A673 (cell line): Measurements from ENCODE around the gene SURF6. TPM values are rescaled to one million over a fixed set of nuclear protein-coding genes. Genes with fewer than 3 reads are reported as not detected.
"Not testable (repeated sequence)": the region's sequence is repeated elsewhere in the genome, so short reads cannot be mapped to it uniquely, and the experiment has no call there.

Source experiments
- BruUV-seq: library from RNA; stranded (reverse); fragments of 400-500 nt; replicated peaks from 2 replicates; lab custom pipeline; 2021; lab: Mats Ljungman, UMichigan
- CTCF ChIA-PET: fragments of 300-600 bp; sonication (Branson Sonifier 250); formaldehyde crosslinking; loops from one replicate; lab custom pipeline; 2022; ENCODE audit warnings: antibody characterized with exemption; lab: Charles Lee
- POLR2A ChIA-PET: fragments of 300-600 bp; sonication (Branson Sonifier 250); formaldehyde crosslinking; loops from one replicate; lab custom pipeline; 2022; ENCODE audit warnings: antibody characterized with exemption; ENCODE audit not compliant: low non-redundant PET; lab: Charles Lee
- DNase-seq: peaks from one replicate; pipeline ENCODE4 v3.0.0-alpha.2; 2015; ENCODE audit warnings: low spot score
- H3K27ac ChIP-seq: fragments of 200-600 bp; sonication (generic); 2 replicates; pipeline ENCODE4 v1.5.1; 2016; ENCODE audit warnings: mixed run types, low read depth, mild to moderate bottlenecking, mixed read lengths, antibody characterized with exemption, low read length; ENCODE audit not compliant: poor library complexity, severe bottlenecking
- H3K27me3 ChIP-seq: fragments of 200-600 bp; sonication (generic); replicated peaks from 2 replicates; pipeline ENCODE4 v1.6.1; 2017; ENCODE audit warnings: mixed run types, low read depth, mild to moderate bottlenecking, mixed read lengths, antibody characterized with exemption, low read length; ENCODE audit not compliant: insufficient read depth, poor library complexity
- H3K36me3 ChIP-seq: fragments of 200-600 bp; sonication (generic); 2 replicates; pipeline ENCODE4 v1.6.1; 2016; ENCODE audit warnings: mixed run types, mild to moderate bottlenecking, mixed read lengths, antibody characterized with exemption, low read length; ENCODE audit not compliant: insufficient read depth, poor library complexity, severe bottlenecking
- H3K4me1 ChIP-seq: fragments of 200-600 bp; sonication (generic); 2 replicates; pipeline ENCODE4 v1.6.1; 2017; ENCODE audit warnings: mixed run types, mild to moderate bottlenecking, mixed read lengths, antibody characterized with exemption, low read length; ENCODE audit not compliant: insufficient read depth, poor library complexity, severe bottlenecking
- H3K4me3 ChIP-seq: fragments of 200-600 bp; sonication (generic); 2 replicates; pipeline ENCODE4 v1.5.1; 2016; ENCODE audit warnings: low read depth, mixed run types, mild to moderate bottlenecking, mixed read lengths, low read length; ENCODE audit not compliant: poor library complexity, severe bottlenecking
- H3K9me3 ChIP-seq: fragments of 200-600 bp; sonication (generic); 2 replicates; pipeline ENCODE4 v1.6.1; 2016; ENCODE audit warnings: mixed run types, low read depth, mild to moderate bottlenecking, mixed read lengths, antibody characterized with exemption, low read length; ENCODE audit not compliant: poor library complexity, severe bottlenecking
- EZH2 ChIP-seq: fragments of 200-600 bp; sonication (generic); IDR thresholded peaks from 2 replicates; pipeline ENCODE4 v1.6.1; 2017; ENCODE audit warnings: borderline replicate concordance, low read depth, mild to moderate bottlenecking, mixed read lengths, antibody characterized with exemption, low read length; ENCODE audit not compliant: poor library complexity, severe bottlenecking
- intact Hi-C: fragments of 100-400 bp; cut with micrococcal nuclease; formaldehyde crosslinking; loops from one replicate; pipeline ENCODE4 v1.10.0; 2022; ENCODE audit not compliant: unreplicated experiment
- total RNA-seq: library from RNA; stranded (reverse); gene quantifications from 2 replicates; pipeline ENCODE4 v1.2.3, GENCODE V29; 2021
- TF ChIP-seq, protein P1 (sequence below): fragments of 300-800, 200-600 bp; sonication (generic); conservative IDR thresholded peaks from 2 replicates; pipeline ENCODE4 v1.5.1; 2017; ENCODE audit warnings: low read depth, mild to moderate bottlenecking, antibody characterized with exemption, low read length, moderate library complexity, mixed read lengths

SURF6 gene
- total RNA-seq, 1 experiment from 2014 or later: 36.6 TPM

DNA sequence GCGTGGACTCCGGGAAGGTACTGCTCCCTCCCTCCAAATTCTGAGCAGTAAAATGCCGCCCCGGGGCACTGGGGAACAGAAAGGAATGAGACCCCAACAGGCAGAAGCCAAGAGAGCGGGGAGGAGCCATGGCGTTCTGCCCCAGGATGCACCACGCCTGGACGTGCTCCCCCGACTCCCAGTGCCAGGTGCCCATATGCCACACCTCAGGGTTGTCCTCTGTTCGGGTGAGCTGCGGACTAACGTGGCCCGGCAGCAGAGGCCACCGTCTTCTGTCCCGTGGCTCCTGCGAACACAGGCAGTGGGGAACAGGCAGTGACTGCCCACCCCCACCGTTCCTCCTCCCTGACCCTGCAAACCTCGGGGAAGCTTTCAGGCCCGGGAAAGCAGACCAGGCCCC is 4.8 kb downstream of the SURF6 start:
- POLR2A ChIA-PET: no interaction called here
- no peak for TF ChIP-seq EZH2
- TF ChIP-seq, protein P1, sequence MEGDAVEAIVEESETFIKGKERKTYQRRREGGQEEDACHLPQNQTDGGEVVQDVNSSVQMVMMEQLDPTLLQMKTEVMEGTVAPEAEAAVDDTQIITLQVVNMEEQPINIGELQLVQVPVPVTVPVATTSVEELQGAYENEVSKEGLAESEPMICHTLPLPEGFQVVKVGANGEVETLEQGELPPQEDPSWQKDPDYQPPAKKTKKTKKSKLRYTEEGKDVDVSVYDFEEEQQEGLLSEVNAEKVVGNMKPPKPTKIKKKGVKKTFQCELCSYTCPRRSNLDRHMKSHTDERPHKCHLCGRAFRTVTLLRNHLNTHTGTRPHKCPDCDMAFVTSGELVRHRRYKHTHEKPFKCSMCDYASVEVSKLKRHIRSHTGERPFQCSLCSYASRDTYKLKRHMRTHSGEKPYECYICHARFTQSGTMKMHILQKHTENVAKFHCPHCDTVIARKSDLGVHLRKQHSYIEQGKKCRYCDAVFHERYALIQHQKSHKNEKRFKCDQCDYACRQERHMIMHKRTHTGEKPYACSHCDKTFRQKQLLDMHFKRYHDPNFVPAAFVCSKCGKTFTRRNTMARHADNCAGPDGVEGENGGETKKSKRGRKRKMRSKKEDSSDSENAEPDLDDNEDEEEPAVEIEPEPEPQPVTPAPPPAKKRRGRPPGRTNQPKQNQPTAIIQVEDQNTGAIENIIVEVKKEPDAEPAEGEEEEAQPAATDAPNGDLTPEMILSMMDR: no peak
- CTCF ChIA-PET: no interaction called here
- Histone ChIP-seq H3K4me1 (peaks cover 11% of the 10 kb centered on the region), H3K27ac (no peak overlapping the region), H3K36me3 (peaks cover 49% of the 10 kb centered on the region), H3K9me3 (no peaks in the 10 kb centered on the region), H3K27me3 (no peaks in the 10 kb centered on the region), H3K4me3 (no peak overlapping the region)
- DNase-seq: no peak
- intact Hi-C loops: no loop called here
- no TSS peak for BruUV-seq

DNA sequence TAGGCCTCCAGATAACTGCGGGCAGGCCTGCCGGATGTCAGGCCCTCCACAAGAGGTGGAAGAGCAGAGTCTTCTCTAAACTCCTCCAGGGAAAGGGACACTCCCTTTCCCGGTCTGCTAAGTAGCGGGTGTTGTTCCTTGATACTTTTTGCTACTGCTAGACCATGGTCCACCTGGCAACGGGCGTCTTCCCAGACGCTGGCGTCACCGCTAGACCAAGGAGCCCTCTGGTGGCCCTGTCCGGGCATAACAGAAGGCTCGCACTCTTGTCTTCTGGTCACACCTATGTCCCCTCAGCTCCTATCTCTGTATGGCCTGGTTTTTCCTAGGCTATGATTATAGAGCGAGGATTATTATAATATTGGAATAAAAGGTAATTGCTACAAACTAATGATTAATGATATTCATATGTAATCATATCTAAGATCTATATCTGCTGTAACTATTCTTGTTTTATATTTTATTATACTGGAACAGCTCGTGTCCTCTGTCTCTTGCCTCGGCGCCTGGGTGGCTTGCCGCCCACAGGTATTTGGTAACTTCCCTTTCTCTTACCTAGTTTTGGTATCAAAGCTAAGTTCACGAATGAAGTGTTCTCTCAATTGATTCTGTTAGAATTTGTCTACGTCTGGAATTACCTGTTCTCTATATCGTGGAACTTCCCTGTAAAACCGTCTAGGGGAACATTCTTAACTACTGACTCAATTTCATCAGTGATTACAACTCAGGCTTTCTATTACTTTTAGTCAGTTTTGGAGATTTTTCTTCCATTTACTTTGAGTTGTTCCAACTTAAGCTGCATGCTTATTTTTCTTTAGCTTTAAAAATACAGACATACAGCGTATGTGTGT is 6.5 kb downstream of the SURF6 start:
- H3K27ac ChIP-seq, H3K4me3 ChIP-seq, CTCF ChIA-PET, DNase-seq, H3K27me3 ChIP-seq, BruUV-seq, POLR2A ChIA-PET, H3K9me3 ChIP-seq, H3K4me1 ChIP-seq: not testable (repeated sequence)
- H3K36me3 ChIP-seq: peaks cover 44% of the 10 kb centered on the region
- TF ChIP-seq, protein P1: peak; percentile 58
- intact Hi-C loops: loop anchor here (2.0 kb wide), 1 partner anchor 143 kb away; no protein-coding TSS in a partner anchor

DNA sequence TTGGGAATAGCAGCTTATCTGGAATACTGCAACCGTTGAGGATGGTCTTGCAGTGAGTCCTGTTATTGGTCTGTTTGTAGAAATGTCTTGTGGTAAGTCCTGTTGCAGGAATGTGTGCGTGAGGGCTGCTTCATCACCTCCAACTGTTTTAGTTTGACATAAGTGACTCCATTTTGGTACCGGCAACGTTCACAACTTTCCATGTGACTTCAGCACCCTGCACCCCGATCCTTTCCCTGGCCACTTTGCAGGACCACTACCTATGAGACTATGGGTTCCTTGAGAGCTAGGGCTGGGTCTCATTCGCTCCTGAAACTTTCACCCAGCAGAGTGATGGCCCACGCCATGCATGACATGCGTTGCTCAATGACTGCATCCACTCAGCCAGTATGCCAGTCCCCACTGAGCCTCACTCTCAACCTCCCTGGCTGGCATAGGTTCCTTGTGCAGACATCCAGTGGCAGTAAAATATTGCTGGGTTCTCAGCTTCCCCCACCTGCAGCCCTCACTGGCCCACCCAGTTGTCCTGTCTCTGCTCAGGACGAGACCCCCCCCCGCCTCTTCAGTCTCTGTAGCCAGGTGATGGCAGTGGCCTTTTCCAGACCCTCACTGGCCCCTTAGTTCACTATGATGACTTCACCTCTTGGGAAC is 8.0 kb downstream of the SURF6 start:
- H3K36me3 ChIP-seq: peaks cover 28% of the 10 kb centered on the region
- DNase-seq: no peak
- H3K4me3 ChIP-seq: no peak overlapping the region
- intact Hi-C loops: loop anchor here (2.0 kb wide), 1 partner anchor 141 kb away; no protein-coding TSS in a partner anchor
- ChIA-PET POLR2A (no interaction called here), CTCF (interaction anchor here (0.5 kb wide), 1 partner anchor 52 kb away, joined by 5 read pairs; no protein-coding TSS in a partner anchor)
- no peaks in the 10 kb centered on the region for H3K27me3 ChIP-seq
- H3K9me3 ChIP-seq: no peaks in the 10 kb centered on the region
- no peaks in the 10 kb centered on the region for H3K4me1 ChIP-seq
- TF ChIP-seq EZH2: no peak
- TF ChIP-seq, protein P1: no peak
- H3K27ac ChIP-seq: no peak overlapping the region
- no TSS peak for BruUV-seq

DNA sequence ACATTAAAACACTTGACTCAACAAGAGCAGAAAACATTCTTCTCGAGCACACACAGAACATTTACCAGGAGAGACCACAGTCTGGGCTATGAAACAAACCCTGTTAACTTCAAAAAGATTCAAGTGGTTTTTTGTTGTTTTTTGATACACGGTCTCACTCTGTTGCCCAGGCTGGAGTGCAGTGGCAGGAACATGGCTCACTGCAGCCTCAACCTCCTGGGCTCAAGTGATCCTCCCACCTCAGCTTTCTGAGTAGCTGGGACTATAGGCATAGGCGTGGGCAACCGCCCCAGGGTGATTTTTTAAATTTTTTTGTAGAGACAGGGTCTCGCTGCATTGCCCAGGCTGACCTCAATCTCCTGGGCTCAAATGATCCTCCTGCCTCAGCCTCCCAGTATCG is 9.0 kb downstream of the SURF6 start:
- POLR2A ChIA-PET, H3K9me3 ChIP-seq, H3K4me3 ChIP-seq, DNase-seq, H3K4me1 ChIP-seq, H3K27me3 ChIP-seq, BruUV-seq, H3K27ac ChIP-seq, intact Hi-C loops, CTCF ChIA-PET: not testable (repeated sequence)
- peaks cover 19% of the 10 kb centered on the region for H3K36me3 ChIP-seq
